ENCODE measurements around the gene PTPRG. TPM values are rescaled to one million over a fixed set of nuclear protein-coding genes. Genes with fewer than 3 reads are reported as not detected.

PTPRG gene
- total and polyA plus RNA-seq, 4 donors, result 3.6 to 35.6 (median 8.1) TPM

- no peaks in the 10 kb centered on the region for H3K27me3 ChIP-seq (ENCODE audit: control insufficient read depth in 4 of 4, insufficient read depth in 4 of 4, low read length in 3 of 4)
- peaks cover 5 to 13% (median 8%) of the 10 kb centered on the region in 4 donors for H3K4me1 ChIP-seq (ENCODE audit: control insufficient read depth in 4 of 4, insufficient read depth in 4 of 4, low read length in 3 of 4)
- DNase-seq (ENCODE audit: low spot score), result no peak
- H3K27ac ChIP-seq (ENCODE audit: low read depth in 1 of 2, low read length in 2 of 2), result no peak overlapping the region
- TF ChIP-seq ATF3 (IDR thresholded peaks at IDR 0.05) (no peak), JUND (IDR thresholded peaks at IDR 0.05) (no peak), RAD21 (IDR thresholded peaks at IDR 0.05) (no peak), CTCF (IDR thresholded peaks at IDR 0.05; ENCODE audit: low read depth, low read length, missing input control) (no peak), TAF1 (conservative IDR thresholded peaks at IDR 0.05) (no peak), RXRA (IDR thresholded peaks at IDR 0.05) (no peak), FOXA1 (IDR thresholded peaks at IDR 0.05) (no peak), ZBTB33 (IDR thresholded peaks at IDR 0.05) (no peak)
- H3K4me3 ChIP-seq (ENCODE audit: low read depth in 1 of 3, low read length in 3 of 3), result no peak overlapping the region
- no peaks in the 10 kb centered on the region for H3K36me3 ChIP-seq (ENCODE audit: control insufficient read depth in 4 of 4, insufficient read depth in 3 of 4, low read depth in 1 of 4, low read length in 3 of 4)
- H3K9me3 ChIP-seq (ENCODE audit: control insufficient read depth in 4 of 4, low read length in 3 of 4), result no peaks in the 10 kb centered on the region
- H3K9ac ChIP-seq (ENCODE audit: low read depth in 1 of 2, low read length in 2 of 2), result no peak overlapping the region
- 96% methylated on average over 2 of the region's 2 CpGs for WGBS
Observed at GRCh38 chr3:61618231-61618630, 56.9 kb downstream of the PTPRG start.

- TF ChIP-seq HNF4G (IDR thresholded peaks at IDR 0.05) (no peak), HNF4A (conservative IDR thresholded peaks at IDR 0.05) (no peak), JUND (IDR thresholded peaks at IDR 0.05) (no peak), YY1 (IDR thresholded peaks at IDR 0.05) (no peak), SP1 (IDR thresholded peaks at IDR 0.05) (no peak), GABPA (IDR thresholded peaks at IDR 0.05 in 1 of 2, conservative IDR thresholded peaks at IDR 0.05 in 1 of 2) (no peak), CTCF (IDR thresholded peaks at IDR 0.05; ENCODE audit: low read depth, low read length, missing input control) (no peak), EGR1 (IDR thresholded peaks at IDR 0.05; ENCODE audit: low read depth in 2 of 2) (no peak), NR2F2 (IDR thresholded peaks at IDR 0.05) (no peak), FOXA1 (IDR thresholded peaks at IDR 0.05) (no peak), FOXA2 (IDR thresholded peaks at IDR 0.05) (no peak), ATF3 (IDR thresholded peaks at IDR 0.05) (no peak), RAD21 (IDR thresholded peaks at IDR 0.05) (no peak), TAF1 (conservative IDR thresholded peaks at IDR 0.05) (no peak), RXRA (IDR thresholded peaks at IDR 0.05) (no peak), ZBTB33 (IDR thresholded peaks at IDR 0.05) (no peak)
- TF ChIP-seq, protein P1, sequence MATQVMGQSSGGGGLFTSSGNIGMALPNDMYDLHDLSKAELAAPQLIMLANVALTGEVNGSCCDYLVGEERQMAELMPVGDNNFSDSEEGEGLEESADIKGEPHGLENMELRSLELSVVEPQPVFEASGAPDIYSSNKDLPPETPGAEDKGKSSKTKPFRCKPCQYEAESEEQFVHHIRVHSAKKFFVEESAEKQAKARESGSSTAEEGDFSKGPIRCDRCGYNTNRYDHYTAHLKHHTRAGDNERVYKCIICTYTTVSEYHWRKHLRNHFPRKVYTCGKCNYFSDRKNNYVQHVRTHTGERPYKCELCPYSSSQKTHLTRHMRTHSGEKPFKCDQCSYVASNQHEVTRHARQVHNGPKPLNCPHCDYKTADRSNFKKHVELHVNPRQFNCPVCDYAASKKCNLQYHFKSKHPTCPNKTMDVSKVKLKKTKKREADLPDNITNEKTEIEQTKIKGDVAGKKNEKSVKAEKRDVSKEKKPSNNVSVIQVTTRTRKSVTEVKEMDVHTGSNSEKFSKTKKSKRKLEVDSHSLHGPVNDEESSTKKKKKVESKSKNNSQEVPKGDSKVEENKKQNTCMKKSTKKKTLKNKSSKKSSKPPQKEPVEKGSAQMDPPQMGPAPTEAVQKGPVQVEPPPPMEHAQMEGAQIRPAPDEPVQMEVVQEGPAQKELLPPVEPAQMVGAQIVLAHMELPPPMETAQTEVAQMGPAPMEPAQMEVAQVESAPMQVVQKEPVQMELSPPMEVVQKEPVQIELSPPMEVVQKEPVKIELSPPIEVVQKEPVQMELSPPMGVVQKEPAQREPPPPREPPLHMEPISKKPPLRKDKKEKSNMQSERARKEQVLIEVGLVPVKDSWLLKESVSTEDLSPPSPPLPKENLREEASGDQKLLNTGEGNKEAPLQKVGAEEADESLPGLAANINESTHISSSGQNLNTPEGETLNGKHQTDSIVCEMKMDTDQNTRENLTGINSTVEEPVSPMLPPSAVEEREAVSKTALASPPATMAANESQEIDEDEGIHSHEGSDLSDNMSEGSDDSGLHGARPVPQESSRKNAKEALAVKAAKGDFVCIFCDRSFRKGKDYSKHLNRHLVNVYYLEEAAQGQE (IDR thresholded peaks at IDR 0.05), result no peak
- TF ChIP-seq, protein P2, sequence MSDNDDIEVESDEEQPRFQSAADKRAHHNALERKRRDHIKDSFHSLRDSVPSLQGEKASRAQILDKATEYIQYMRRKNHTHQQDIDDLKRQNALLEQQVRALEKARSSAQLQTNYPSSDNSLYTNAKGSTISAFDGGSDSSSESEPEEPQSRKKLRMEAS (IDR thresholded peaks at IDR 0.05), result no peak
- 98% methylated on average over 6 of the region's 6 CpGs for WGBS
- H3K9ac ChIP-seq (ENCODE audit: low read depth in 1 of 2, low read length in 2 of 2), result no peak overlapping the region
Observed at GRCh38 chr3:61618871-61619270, 57.5 kb downstream of the PTPRG start.

More at GRCh38 chr3:61618871-61619270, 57.5 kb downstream of the PTPRG start:
- no peak overlapping the region for H3K4me3 ChIP-seq (ENCODE audit: low read depth in 1 of 3, low read length in 3 of 3)
- no peaks in the 10 kb centered on the region for H3K36me3 ChIP-seq (ENCODE audit: control insufficient read depth in 4 of 4, insufficient read depth in 3 of 4, low read depth in 1 of 4, low read length in 3 of 4)
- no peaks in the 10 kb centered on the region for H3K9me3 ChIP-seq (ENCODE audit: control insufficient read depth in 4 of 4, low read length in 3 of 4)
- no peak overlapping the region for H3K27ac ChIP-seq (ENCODE audit: low read depth in 1 of 2, low read length in 2 of 2)
- no peak for DNase-seq (ENCODE audit: low spot score)
- H3K4me1 ChIP-seq (ENCODE audit: control insufficient read depth in 4 of 4, insufficient read depth in 4 of 4, low read length in 3 of 4), result peaks cover 5 to 13% (median 8%) of the 10 kb centered on the region in 4 donors
- no peaks in the 10 kb centered on the region for H3K27me3 ChIP-seq (ENCODE audit: control insufficient read depth in 4 of 4, insufficient read depth in 4 of 4, low read length in 3 of 4)

Measured in liver (tissue), 9 donors.